Caco-2 (cell line): Measurements from ENCODE around the gene RNF130. TPM values are rescaled to one million over a fixed set of nuclear protein-coding genes. Genes with fewer than 3 reads are reported as not detected.

Experiments
- BruUV-seq: library from RNA; stranded (reverse); fragments of 400-500 nt; replicated peaks from 2 replicates; lab custom pipeline; 2021; lab: Mats Ljungman, UMichigan
- CTCF ChIA-PET: fragments of 300-600 bp; sonication (Branson Sonifier 250); formaldehyde crosslinking; loops from one replicate; lab custom pipeline; 2022; ENCODE audit warnings: antibody characterized with exemption; lab: Charles Lee
- POLR2A ChIA-PET: fragments of 300-600 bp; sonication (Branson Sonifier 250); formaldehyde crosslinking; loops from one replicate; lab custom pipeline; 2022; ENCODE audit warnings: antibody characterized with exemption; lab: Charles Lee
- DNase-seq, 2 experiments: peaks; one replicate each; pipeline versions ENCODE4 v3.0.0 to v3.0.0-alpha.2; 2020 to 2022
- H3K27me3 ChIP-seq: replicated peaks from 2 replicates; pipeline ENCODE4 v1.6.0; 2011; ENCODE audit warnings: low read length; ENCODE audit not compliant: control insufficient read depth, insufficient read depth
- H3K36me3 ChIP-seq: 2 replicates; pipeline ENCODE4 v1.5.1; 2011; ENCODE audit warnings: low read length; ENCODE audit not compliant: control insufficient read depth, insufficient read depth
- H3K4me1 ChIP-seq: fragments of 250-450 bp; sonication (Bioruptor Pico); 2 replicates; pipeline ENCODE4 v1.5.1; 2020; ENCODE audit warnings: mild to moderate bottlenecking
- H3K4me3 ChIP-seq: 2 replicates; pipeline ENCODE4 v1.5.1; 2011; ENCODE audit warnings: low read depth, mild to moderate bottlenecking, control low read depth, low read length
- H3K9me3 ChIP-seq: fragments of 250-450 bp; sonication (Bioruptor Pico); 2 replicates; pipeline ENCODE4 v1.5.1; 2020; ENCODE audit warnings: mild to moderate bottlenecking, moderate library complexity
- H3K27ac Mint-ChIP-seq: one replicate; pipeline ENCODE4 v1.8.0; 2022; ENCODE audit warnings: mixed read lengths; ENCODE audit not compliant: unreplicated experiment
- H3K27me3 Mint-ChIP-seq: one replicate; pipeline ENCODE4 v1.8.0; 2022; ENCODE audit warnings: mixed read lengths; ENCODE audit not compliant: insufficient read depth, unreplicated experiment
- H3K36me3 Mint-ChIP-seq: one replicate; pipeline ENCODE4 v1.8.0; 2022; ENCODE audit warnings: mild to moderate bottlenecking, mixed read lengths; ENCODE audit not compliant: insufficient read depth, unreplicated experiment
- H3K4me1 Mint-ChIP-seq: one replicate; pipeline ENCODE4 v1.8.0; 2022; ENCODE audit warnings: low read depth, mixed read lengths; ENCODE audit not compliant: unreplicated experiment
- H3K4me3 Mint-ChIP-seq: one replicate; pipeline ENCODE4 v1.8.0; 2022; ENCODE audit warnings: mild to moderate bottlenecking, moderate library complexity, mixed read lengths; ENCODE audit not compliant: unreplicated experiment
- H3K9me3 Mint-ChIP-seq: one replicate; pipeline ENCODE4 v1.8.0; 2022; ENCODE audit warnings: mixed read lengths; ENCODE audit not compliant: unreplicated experiment
- CTCF ChIP-seq, 2 experiments: fragments of 200-600 bp in 1 of 2; IDR thresholded peaks; 1 replicate in 1 of 2; 2 replicates in 1 of 2; pipeline versions ENCODE4 v1.5.1 to v1.8.0; 2011 to 2022; ENCODE audit warnings: antibody characterized with exemption in 1 of 2, control low read depth in 1 of 2, inconsistent platforms in 1 of 2, low read depth in 1 of 2, low read length in 1 of 2, mild to moderate bottlenecking in 1 of 2, moderate library complexity in 1 of 2; ENCODE audit not compliant: insufficient read depth in 1 of 2, severe bottlenecking in 1 of 2, unreplicated experiment in 1 of 2
- intact Hi-C: fragments of 100-400 bp; cut with micrococcal nuclease; formaldehyde crosslinking; loops from one replicate; pipeline ENCODE4 v1.10.0; 2022; ENCODE audit not compliant: unreplicated experiment
- total RNA-seq: library from RNA; stranded (reverse); gene quantifications from 2 replicates; pipeline ENCODE4 v1.2.3, GENCODE V29; 2022

The RNF130 gene
- total RNA-seq, 1 experiment from 2014 or later = 34.5 TPM

DNA sequence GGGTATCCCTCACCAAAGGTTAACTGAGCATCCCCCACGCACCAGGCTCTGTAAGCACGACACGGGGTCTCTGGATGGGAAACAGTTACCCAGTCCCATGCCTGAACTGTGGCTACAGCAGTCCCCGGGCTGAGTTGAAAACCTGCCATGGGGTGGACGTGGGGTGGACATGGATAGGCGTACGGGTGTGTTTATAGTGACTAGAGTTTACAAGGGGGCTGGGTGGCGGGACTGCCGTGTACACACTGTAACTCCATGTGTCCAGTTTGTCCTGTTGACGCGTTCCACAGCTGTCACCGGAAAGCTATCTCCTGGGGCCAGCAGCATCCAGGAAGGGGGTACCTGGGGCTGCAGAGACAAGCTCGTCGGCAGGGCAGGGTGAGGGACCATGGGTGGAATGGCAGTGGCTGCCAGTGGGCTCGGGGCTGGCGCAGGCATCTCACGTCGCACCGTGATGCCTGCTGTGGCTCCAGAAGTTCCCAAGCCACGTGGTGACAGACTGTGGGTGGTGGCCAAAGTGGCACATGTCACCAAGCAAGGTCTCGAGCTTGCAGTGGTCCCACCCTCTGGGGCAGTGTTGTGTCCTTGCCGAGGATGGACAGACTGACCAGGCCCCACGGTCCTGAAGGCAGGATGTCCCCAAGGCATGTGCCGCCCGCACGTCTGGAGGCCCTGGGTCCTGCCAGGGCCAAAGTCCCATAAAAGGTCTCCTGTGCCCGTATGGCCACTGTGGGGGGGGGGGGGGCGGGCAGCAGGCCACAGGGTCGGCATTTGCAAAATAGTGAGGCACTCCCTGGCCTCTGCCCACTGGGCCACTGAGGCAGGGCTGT lies 29.3 kb upstream of the RNF130 start:
- Histone ChIP-seq H3K4me3 (no peak overlapping the region), H3K4me1 (no peaks in the 10 kb centered on the region), H3K36me3 (no peaks in the 10 kb centered on the region), H3K27me3 (no peaks in the 10 kb centered on the region; the same call in 1 of the 2 replicates), H3K9me3 (no peaks in the 10 kb centered on the region)
- CTCF ChIA-PET = no interaction called here
- Mint-ChIP-seq H3K27me3 (peaks cover 13% of the 10 kb centered on the region), H3K27ac (no peak overlapping the region), H3K36me3 (no peaks in the 10 kb centered on the region), H3K4me1 (no peaks in the 10 kb centered on the region), H3K9me3 (peaks cover under 1% of the 10 kb centered on the region), H3K4me3 (no peak overlapping the region)
- DNase-seq = no peak
- no peak for TF ChIP-seq CTCF (IDR thresholded peaks at IDR 0.05; ENCODE audit: insufficient read depth in 1 of 2, low read depth in 1 of 2, low read length in 1 of 2, severe bottlenecking in 1 of 2, unreplicated experiment in 1 of 2)
- no TSS peak for BruUV-seq
- intact Hi-C loops = no loop called here
- POLR2A ChIA-PET = no interaction called here

DNA sequence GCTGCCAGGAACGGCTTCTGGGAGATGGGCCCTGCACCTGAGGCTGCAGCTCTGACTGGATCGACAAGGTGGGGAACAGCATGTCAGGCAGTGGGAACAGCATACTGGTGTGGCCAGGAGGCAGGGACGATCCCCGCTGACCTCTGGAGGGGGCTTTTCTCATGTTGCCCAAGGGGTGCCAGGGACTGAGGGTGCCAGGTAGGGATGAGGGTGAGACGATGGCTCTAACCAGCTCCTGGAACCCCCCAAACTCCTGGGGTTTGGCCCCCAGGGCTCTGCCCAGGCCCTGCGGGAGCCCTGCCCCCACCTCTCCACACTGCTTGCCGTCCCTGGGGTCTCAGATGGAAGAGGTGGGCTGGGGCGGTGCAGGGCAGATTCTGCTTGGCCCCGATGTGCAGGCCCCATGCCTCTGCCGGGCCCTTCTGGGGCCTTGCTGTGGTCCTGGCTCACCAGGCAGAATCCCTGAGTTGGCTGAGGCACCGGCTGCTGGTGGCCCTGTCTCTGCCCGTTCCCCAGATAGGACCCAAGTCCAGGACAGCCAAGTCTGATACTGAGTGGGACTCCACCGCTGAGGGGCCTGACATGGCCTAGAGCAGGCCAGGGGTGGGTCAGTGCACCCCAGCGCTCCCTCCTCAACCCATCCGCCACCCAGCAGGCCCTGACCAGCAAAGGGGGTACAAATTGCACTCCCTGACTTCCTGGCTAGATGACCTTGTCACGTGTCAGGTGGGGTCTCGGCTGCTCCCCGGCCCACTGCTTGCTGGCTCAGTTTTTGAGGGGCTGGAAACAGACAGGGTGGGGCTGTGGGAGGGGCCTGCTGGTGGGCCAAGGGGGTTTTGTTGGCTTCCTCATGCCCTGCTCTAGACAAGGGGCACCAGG lies 28.4 kb upstream of the RNF130 start:
- Mint-ChIP-seq H3K27me3 (peaks cover 13% of the 10 kb centered on the region), H3K27ac (no peak overlapping the region), H3K9me3 (no peaks in the 10 kb centered on the region), H3K4me3 (no peak overlapping the region), H3K36me3 (no peaks in the 10 kb centered on the region), H3K4me1 (no peaks in the 10 kb centered on the region)
- no peak for DNase-seq
- ChIA-PET POLR2A (no interaction called here), CTCF (no interaction called here)
- H3K27me3 ChIP-seq = no peaks in the 10 kb centered on the region; the same call in 1 of the 2 replicates
- H3K9me3 ChIP-seq = no peaks in the 10 kb centered on the region
- BruUV-seq = no TSS peak
- H3K4me3 ChIP-seq = no peak overlapping the region
- H3K4me1 ChIP-seq = no peaks in the 10 kb centered on the region
- intact Hi-C loops = no loop called here
- TF ChIP-seq CTCF (IDR thresholded peaks at IDR 0.05; ENCODE audit: insufficient read depth in 1 of 2, low read depth in 1 of 2, low read length in 1 of 2, severe bottlenecking in 1 of 2, unreplicated experiment in 1 of 2) = no peak
- H3K36me3 ChIP-seq = no peaks in the 10 kb centered on the region

- Mint-ChIP-seq H3K9me3 (no peaks in the 10 kb centered on the region), H3K27ac (no peak overlapping the region), H3K4me3 (no peak overlapping the region), H3K4me1 (no peaks in the 10 kb centered on the region), H3K27me3 (peaks cover 13% of the 10 kb centered on the region), H3K36me3 (no peaks in the 10 kb centered on the region)
- DNase-seq = no peak
- CTCF ChIA-PET = no interaction called here
- POLR2A ChIA-PET = no interaction called here
- no peaks in the 10 kb centered on the region; the same call in 1 of the 2 replicates for H3K27me3 ChIP-seq
- H3K4me3 ChIP-seq = no peak overlapping the region
- no peak for TF ChIP-seq CTCF (IDR thresholded peaks at IDR 0.05; ENCODE audit: insufficient read depth in 1 of 2, low read depth in 1 of 2, low read length in 1 of 2, severe bottlenecking in 1 of 2, unreplicated experiment in 1 of 2)
- no peaks in the 10 kb centered on the region for H3K4me1 ChIP-seq
- no TSS peak for BruUV-seq
- no peaks in the 10 kb centered on the region for H3K36me3 ChIP-seq
- intact Hi-C loops = no loop called here
- no peaks in the 10 kb centered on the region for H3K9me3 ChIP-seq
Measured at GRCh38 chr5:180098991-180099732, 27.6 kb upstream of the RNF130 start.
